ENCODE data around the gene CD48. TPM values are rescaled to one million over a fixed set of nuclear protein-coding genes. Genes with fewer than 3 reads are reported as not detected.
"Not testable (repeated sequence)": the region's sequence is repeated elsewhere in the genome, so short reads cannot be mapped to it uniquely, and the experiment has no call there.

The CD48 gene
- total and polyA plus RNA-seq, 4 donors: 2.5 to 10.0 (median 5.1) TPM

- no peaks in the 10 kb centered on the region for H3K36me3 ChIP-seq (ENCODE audit: control insufficient read depth in 4 of 4, insufficient read depth in 3 of 4, low read depth in 1 of 4, low read length in 3 of 4)
- no peak overlapping the region for H3K9ac ChIP-seq (ENCODE audit: low read depth in 1 of 2, low read length in 2 of 2)
- no peaks in the 10 kb centered on the region for H3K9me3 ChIP-seq (ENCODE audit: control insufficient read depth in 4 of 4, low read length in 3 of 4)
- no peak overlapping the region for H3K27ac ChIP-seq (ENCODE audit: low read depth in 1 of 2, low read length in 2 of 2)
- TF ChIP-seq NR2F2 (IDR thresholded peaks at IDR 0.05) (no peak), RXRA (IDR thresholded peaks at IDR 0.05) (no peak), CTCF (IDR thresholded peaks at IDR 0.05; ENCODE audit: low read depth, low read length, missing input control) (no peak), REST (IDR thresholded peaks at IDR 0.05) (no peak), YY1 (IDR thresholded peaks at IDR 0.05) (no peak), FOXA2 (IDR thresholded peaks at IDR 0.05) (no peak), SP1 (IDR thresholded peaks at IDR 0.05) (no peak), HNF4G (IDR thresholded peaks at IDR 0.05) (no peak), RAD21 (IDR thresholded peaks at IDR 0.05) (no peak), ZBTB33 (IDR thresholded peaks at IDR 0.05) (no peak), TAF1 (conservative IDR thresholded peaks at IDR 0.05) (no peak), HNF4A (conservative IDR thresholded peaks at IDR 0.05) (no peak), FOXA1 (IDR thresholded peaks at IDR 0.05) (no peak), ATF3 (IDR thresholded peaks at IDR 0.05) (no peak), GABPA (IDR thresholded peaks at IDR 0.05 in 1 of 2, conservative IDR thresholded peaks at IDR 0.05 in 1 of 2) (no peak), JUND (IDR thresholded peaks at IDR 0.05) (no peak), EGR1 (IDR thresholded peaks at IDR 0.05; ENCODE audit: low read depth in 2 of 2) (no peak), MAX (IDR thresholded peaks at IDR 0.05) (no peak)
- no peak for DNase-seq (ENCODE audit: low spot score)
- no peak overlapping the region for H3K4me3 ChIP-seq (ENCODE audit: low read depth in 1 of 3, low read length in 3 of 3)
- no peaks in the 10 kb centered on the region for H3K27me3 ChIP-seq (ENCODE audit: control insufficient read depth in 4 of 4, insufficient read depth in 4 of 4, low read length in 3 of 4)
- H3K4me1 ChIP-seq (ENCODE audit: control insufficient read depth in 4 of 4, insufficient read depth in 4 of 4, low read length in 3 of 4): no peaks in the 10 kb centered on the region
Observed at GRCh38 chr1:160705742-160706141, 5.9 kb downstream of the CD48 start.

- H3K36me3 ChIP-seq (ENCODE audit: control insufficient read depth in 4 of 4, insufficient read depth in 3 of 4, low read depth in 1 of 4, low read length in 3 of 4); H3K27ac ChIP-seq (ENCODE audit: low read depth in 1 of 2, low read length in 2 of 2); H3K4me3 ChIP-seq (ENCODE audit: low read depth in 1 of 3, low read length in 3 of 3); H3K27me3 ChIP-seq (ENCODE audit: control insufficient read depth in 4 of 4, insufficient read depth in 4 of 4, low read length in 3 of 4); H3K9me3 ChIP-seq (ENCODE audit: control insufficient read depth in 4 of 4, low read length in 3 of 4); H3K9ac ChIP-seq (ENCODE audit: low read depth in 1 of 2, low read length in 2 of 2); DNase-seq (ENCODE audit: low spot score); H3K4me1 ChIP-seq (ENCODE audit: control insufficient read depth in 4 of 4, insufficient read depth in 4 of 4, low read length in 3 of 4): not testable (repeated sequence)
- 83% methylated on average over 3 of the region's 3 CpGs for WGBS
Observed at GRCh38 chr1:160705212-160705621, 6.4 kb downstream of the CD48 start.

Measured in liver (tissue), 9 donors.